ENCODE measurements around the gene C1orf198.

The C1orf198 gene

GRCh38 chr1:230878591-230878990 is 10.3 kb upstream of the C1orf198 start:
- no peak for TF ChIP-seq CTCF (IDR thresholded peaks at IDR 0.05; ENCODE audit: low read depth, low read length, missing control alignments)
- DNase-seq (ENCODE audit: low read depth), result no peak
- H3K4me3 ChIP-seq (ENCODE audit: low read depth, low read length), result no peak overlapping the region

- H3K4me3 ChIP-seq (ENCODE audit: low read depth, low read length), result no peak overlapping the region
- DNase-seq (ENCODE audit: low read depth), result no peak
- TF ChIP-seq CTCF (IDR thresholded peaks at IDR 0.05; ENCODE audit: low read depth, low read length, missing control alignments), result no peak
Measured at GRCh38 chr1:230877924-230878590, 9.7 kb upstream of the C1orf198 start.

GRCh38 chr1:230877146-230877923 is 9.0 kb upstream of the C1orf198 start:
- no peak for DNase-seq (ENCODE audit: low read depth)
- TF ChIP-seq CTCF (IDR thresholded peaks at IDR 0.05; ENCODE audit: low read depth, low read length, missing control alignments), result no peak
- no peak overlapping the region for H3K4me3 ChIP-seq (ENCODE audit: low read depth, low read length)

- no peak for TF ChIP-seq CTCF (IDR thresholded peaks at IDR 0.05; ENCODE audit: low read depth, low read length, missing control alignments)
Measured at GRCh38 chr1:230876660-230877059, 8.3 kb upstream of the C1orf198 start.

GRCh38 chr1:230875370-230875769 is 7.0 kb upstream of the C1orf198 start:
- H3K4me3 ChIP-seq (ENCODE audit: low read depth, low read length), result no peak overlapping the region
- TF ChIP-seq CTCF (IDR thresholded peaks at IDR 0.05; ENCODE audit: low read depth, low read length, missing control alignments), result no peak
- no peak for DNase-seq (ENCODE audit: low read depth)

More at GRCh38 chr1:230876660-230877059, 8.3 kb upstream of the C1orf198 start:
- DNase-seq (ENCODE audit: low read depth), result no peak
- H3K4me3 ChIP-seq (ENCODE audit: low read depth, low read length), result no peak overlapping the region

- no peak for DNase-seq (ENCODE audit: low read depth)
- TF ChIP-seq CTCF (IDR thresholded peaks at IDR 0.05; ENCODE audit: low read depth, low read length, missing control alignments), result no peak
- no peak overlapping the region for H3K4me3 ChIP-seq (ENCODE audit: low read depth, low read length)
Measured at GRCh38 chr1:230870916-230871315, 2.6 kb upstream of the C1orf198 start.

All from GM12864 (cell line).